Liver (tissue), 9 donors: ENCODE data around the gene TDRD7. TPM values are rescaled to one million over a fixed set of nuclear protein-coding genes. Genes with fewer than 3 reads are reported as not detected.

Experiments used
- DNase-seq: peaks from one replicate; pipeline ENCODE4 v3.0.0-alpha.2; 2017; ENCODE audit warnings: low spot score
- H3K27ac ChIP-seq, 2 donors: one replicate each; pipeline ENCODE4 v1.7.0; 2013; ENCODE audit warnings: inconsistent platforms in 2 of 2, low read length in 2 of 2, control low read depth in 1 of 2, low read depth in 1 of 2, mild to moderate bottlenecking in 1 of 2
- H3K27me3 ChIP-seq, 4 donors: one replicate each; pipeline versions ENCODE4 v1.6.1 to v1.7.0; 2013; ENCODE audit warnings: low read length in 3 of 4, inconsistent platforms in 1 of 4, mild to moderate bottlenecking in 1 of 4, moderate library complexity in 1 of 4; ENCODE audit not compliant: control insufficient read depth in 4 of 4, insufficient read depth in 4 of 4
- H3K36me3 ChIP-seq, 4 donors: one replicate each; pipeline versions ENCODE4 v1.6.1 to v1.7.0; 2013; ENCODE audit warnings: low read length in 3 of 4, mild to moderate bottlenecking in 3 of 4, low read depth in 1 of 4, moderate library complexity in 1 of 4; ENCODE audit not compliant: control insufficient read depth in 4 of 4, insufficient read depth in 3 of 4
- H3K4me1 ChIP-seq, 4 donors: one replicate each; pipeline versions ENCODE4 v1.6.1 to v1.7.0; 2013; ENCODE audit warnings: low read length in 3 of 4, mild to moderate bottlenecking in 3 of 4, moderate library complexity in 1 of 4; ENCODE audit not compliant: control insufficient read depth in 4 of 4, insufficient read depth in 4 of 4
- H3K4me3 ChIP-seq, 3 donors: one replicate each; pipeline versions ENCODE4 v1.6.1 to v1.7.0; 2013; ENCODE audit warnings: low read length in 3 of 3, control low read depth in 1 of 3, low read depth in 1 of 3, mild to moderate bottlenecking in 1 of 3
- H3K9ac ChIP-seq, 2 donors: one replicate each; pipeline ENCODE4 v1.7.0; 2013; ENCODE audit warnings: low read length in 2 of 2, mild to moderate bottlenecking in 2 of 2, moderate library complexity in 2 of 2, control low read depth in 1 of 2, low read depth in 1 of 2
- H3K9me3 ChIP-seq, 4 donors: one replicate each; pipeline versions ENCODE4 v1.6.1 to v1.7.0; 2013; ENCODE audit warnings: low read length in 3 of 4; ENCODE audit not compliant: control insufficient read depth in 4 of 4
- EGR1 ChIP-seq, 2 donors: IDR thresholded peaks; 2 replicates each; pipeline ENCODE4 v1.6.1; 2016 to 2018; ENCODE audit warnings: antibody characterized with exemption in 2 of 2, low read depth in 2 of 2
- FOXA1 ChIP-seq: IDR thresholded peaks from 2 replicates; pipeline ENCODE4 v1.6.1; 2016; ENCODE audit warnings: antibody characterized with exemption
- FOXA2 ChIP-seq: IDR thresholded peaks from 2 replicates; pipeline ENCODE4 v1.6.1; 2016; ENCODE audit warnings: antibody characterized with exemption
- GABPA ChIP-seq, 2 donors: IDR thresholded peaks in 1 of 2; conservative IDR thresholded peaks in 1 of 2; 2 replicates each; pipeline ENCODE4 v1.6.1; 2016; ENCODE audit warnings: antibody characterized with exemption in 2 of 2, mild to moderate bottlenecking in 1 of 2, moderate library complexity in 1 of 2
- HNF4A ChIP-seq, 2 donors: conservative IDR thresholded peaks; 2 replicates each; pipeline ENCODE4 v1.6.1; 2016; ENCODE audit warnings: antibody characterized with exemption in 2 of 2, mild to moderate bottlenecking in 2 of 2
- HNF4G ChIP-seq: IDR thresholded peaks from 2 replicates; pipeline ENCODE4 v1.6.1; 2016; ENCODE audit warnings: antibody characterized with exemption
- JUND ChIP-seq, 2 donors: IDR thresholded peaks; 2 replicates each; pipeline ENCODE4 v1.6.1; 2016; ENCODE audit warnings: antibody characterized with exemption in 2 of 2
- NR2F2 ChIP-seq: IDR thresholded peaks from 2 replicates; pipeline ENCODE4 v1.6.1; 2016; ENCODE audit warnings: antibody characterized with exemption
- RAD21 ChIP-seq, 2 donors: IDR thresholded peaks; 2 replicates each; pipeline ENCODE4 v1.6.1; 2016; ENCODE audit warnings: antibody characterized with exemption in 2 of 2, mild to moderate bottlenecking in 2 of 2
- RXRA ChIP-seq, 2 donors: IDR thresholded peaks; 2 replicates each; pipeline ENCODE4 v1.6.1; 2017 to 2018; ENCODE audit warnings: antibody characterized with exemption in 2 of 2, mild to moderate bottlenecking in 1 of 2
- SP1 ChIP-seq: IDR thresholded peaks from 2 replicates; pipeline ENCODE4 v1.6.1; 2018; ENCODE audit warnings: antibody characterized with exemption, mild to moderate bottlenecking
- TAF1 ChIP-seq: conservative IDR thresholded peaks from 2 replicates; pipeline ENCODE4 v1.6.1; 2016; ENCODE audit warnings: antibody characterized with exemption, mild to moderate bottlenecking
- YY1 ChIP-seq: IDR thresholded peaks from 2 replicates; pipeline ENCODE4 v1.6.1; 2016; ENCODE audit warnings: antibody characterized with exemption, mild to moderate bottlenecking
- WGBS: extraction: QIAGEN DNeasy Blood & Tissue Kit; methylation state at CpG from one replicate; pipeline ENCODE4 v1.1.7; 2013; 5-methylcytosine and 5-hydroxymethylcytosine counted together
- polyA plus RNA-seq, 2 donors: library from polyadenylated mRNA; stranded (reverse) in 1 of 2; unstranded in 1 of 2; fragments of 200-250 nt in 1 of 2; fragments of >200 nt in 1 of 2; fragmentation: Nextera tagmentation in 1 of 2; extraction: Ambion mirVana in 1 of 2; gene quantifications; one replicate each; pipeline versions ENCODE4 v1.2.1 to v1.2.3, GENCODE V29; 2013 to 2015
- total RNA-seq, 2 donors: library from RNA; depleted of rRNA; stranded (reverse); fragments of >200 nt; gene quantifications; one replicate each; pipeline ENCODE4 v1.2.3, GENCODE V29; 2014
- TF ChIP-seq, protein P1 (sequence below): IDR thresholded peaks from 2 replicates; pipeline ENCODE4 v1.6.1; 2016; ENCODE audit warnings: antibody characterized with exemption
- TF ChIP-seq, protein P2 (sequence below): IDR thresholded peaks from 2 replicates; pipeline ENCODE4 v1.6.1; 2016; ENCODE audit warnings: antibody characterized with exemption, mild to moderate bottlenecking
- TF ChIP-seq, protein P3 (sequence below): fragments of 150-350 bp; IDR thresholded peaks from 2 replicates; pipeline ENCODE4 v1.5.1; 2017; ENCODE audit warnings: improper control_type of control experiment, low read depth, low read length; ENCODE audit not compliant: missing input control
- TF ChIP-seq, protein P4 (sequence below): IDR thresholded peaks from 2 replicates; pipeline ENCODE4 v1.6.1; 2016; ENCODE audit warnings: antibody characterized with exemption
- TF ChIP-seq, protein P5 (sequence below): IDR thresholded peaks from 2 replicates; pipeline ENCODE4 v1.6.1; 2016; ENCODE audit warnings: antibody characterized with exemption
- donor health status: healthy.
- donor health status: healthy.
- donor health status: healthy.
- donor health status: healthy.
- donor health status: healthy.

TDRD7 gene
- total and polyA plus RNA-seq, 4 donors, result 3.6 to 6.9 (median 5.4) TPM

DNA sequence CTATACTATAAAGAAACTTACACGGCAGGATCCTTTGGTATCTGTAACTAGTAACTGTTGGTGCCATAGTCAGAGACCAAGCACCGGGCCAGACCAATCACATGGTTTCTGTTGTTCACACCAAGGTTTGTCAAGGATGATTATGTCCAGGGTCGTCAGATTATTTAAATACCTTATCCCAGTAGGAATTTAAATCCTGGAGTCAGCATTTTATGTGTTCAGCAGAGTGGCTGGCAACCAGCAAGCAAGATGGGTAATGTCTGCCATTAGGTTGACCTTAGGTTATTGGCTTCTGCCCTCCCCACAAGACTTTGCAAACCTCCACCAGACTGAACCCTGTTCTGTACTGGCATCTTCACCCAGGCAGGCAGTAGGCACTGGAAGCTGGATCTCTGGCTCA, 50.3 kb downstream of the TDRD7 start:
- Histone ChIP-seq H3K27ac (no peak overlapping the region), H3K9me3 (no peaks in the 10 kb centered on the region), H3K36me3 (peaks cover 0 to 8% (median 2%) of the 10 kb centered on the region in 4 donors), H3K9ac (no peak overlapping the region), H3K4me1 (no peaks in the 10 kb centered on the region), H3K4me3 (no peak overlapping the region), H3K27me3 (no peaks in the 10 kb centered on the region)
- no peak for DNase-seq
- 94% methylated on average over 3 of the region's 3 CpGs for WGBS
- TF ChIP-seq, protein P1, sequence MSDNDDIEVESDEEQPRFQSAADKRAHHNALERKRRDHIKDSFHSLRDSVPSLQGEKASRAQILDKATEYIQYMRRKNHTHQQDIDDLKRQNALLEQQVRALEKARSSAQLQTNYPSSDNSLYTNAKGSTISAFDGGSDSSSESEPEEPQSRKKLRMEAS, result no peak
- no peak for TF ChIP-seq NR2F2
- no peak for TF ChIP-seq FOXA2
- no peak for TF ChIP-seq TAF1
- TF ChIP-seq JUND (IDR thresholded peaks at IDR 0.05), result no peak
- TF ChIP-seq EGR1 (IDR thresholded peaks at IDR 0.05; ENCODE audit: low read depth in 2 of 2), result no peak
- no peak for TF ChIP-seq HNF4A (conservative IDR thresholded peaks at IDR 0.05)
- no peak for TF ChIP-seq FOXA1
- TF ChIP-seq HNF4G, result no peak
- TF ChIP-seq, protein P2, sequence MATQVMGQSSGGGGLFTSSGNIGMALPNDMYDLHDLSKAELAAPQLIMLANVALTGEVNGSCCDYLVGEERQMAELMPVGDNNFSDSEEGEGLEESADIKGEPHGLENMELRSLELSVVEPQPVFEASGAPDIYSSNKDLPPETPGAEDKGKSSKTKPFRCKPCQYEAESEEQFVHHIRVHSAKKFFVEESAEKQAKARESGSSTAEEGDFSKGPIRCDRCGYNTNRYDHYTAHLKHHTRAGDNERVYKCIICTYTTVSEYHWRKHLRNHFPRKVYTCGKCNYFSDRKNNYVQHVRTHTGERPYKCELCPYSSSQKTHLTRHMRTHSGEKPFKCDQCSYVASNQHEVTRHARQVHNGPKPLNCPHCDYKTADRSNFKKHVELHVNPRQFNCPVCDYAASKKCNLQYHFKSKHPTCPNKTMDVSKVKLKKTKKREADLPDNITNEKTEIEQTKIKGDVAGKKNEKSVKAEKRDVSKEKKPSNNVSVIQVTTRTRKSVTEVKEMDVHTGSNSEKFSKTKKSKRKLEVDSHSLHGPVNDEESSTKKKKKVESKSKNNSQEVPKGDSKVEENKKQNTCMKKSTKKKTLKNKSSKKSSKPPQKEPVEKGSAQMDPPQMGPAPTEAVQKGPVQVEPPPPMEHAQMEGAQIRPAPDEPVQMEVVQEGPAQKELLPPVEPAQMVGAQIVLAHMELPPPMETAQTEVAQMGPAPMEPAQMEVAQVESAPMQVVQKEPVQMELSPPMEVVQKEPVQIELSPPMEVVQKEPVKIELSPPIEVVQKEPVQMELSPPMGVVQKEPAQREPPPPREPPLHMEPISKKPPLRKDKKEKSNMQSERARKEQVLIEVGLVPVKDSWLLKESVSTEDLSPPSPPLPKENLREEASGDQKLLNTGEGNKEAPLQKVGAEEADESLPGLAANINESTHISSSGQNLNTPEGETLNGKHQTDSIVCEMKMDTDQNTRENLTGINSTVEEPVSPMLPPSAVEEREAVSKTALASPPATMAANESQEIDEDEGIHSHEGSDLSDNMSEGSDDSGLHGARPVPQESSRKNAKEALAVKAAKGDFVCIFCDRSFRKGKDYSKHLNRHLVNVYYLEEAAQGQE, result no peak
- no peak for TF ChIP-seq YY1
- TF ChIP-seq, protein P3, sequence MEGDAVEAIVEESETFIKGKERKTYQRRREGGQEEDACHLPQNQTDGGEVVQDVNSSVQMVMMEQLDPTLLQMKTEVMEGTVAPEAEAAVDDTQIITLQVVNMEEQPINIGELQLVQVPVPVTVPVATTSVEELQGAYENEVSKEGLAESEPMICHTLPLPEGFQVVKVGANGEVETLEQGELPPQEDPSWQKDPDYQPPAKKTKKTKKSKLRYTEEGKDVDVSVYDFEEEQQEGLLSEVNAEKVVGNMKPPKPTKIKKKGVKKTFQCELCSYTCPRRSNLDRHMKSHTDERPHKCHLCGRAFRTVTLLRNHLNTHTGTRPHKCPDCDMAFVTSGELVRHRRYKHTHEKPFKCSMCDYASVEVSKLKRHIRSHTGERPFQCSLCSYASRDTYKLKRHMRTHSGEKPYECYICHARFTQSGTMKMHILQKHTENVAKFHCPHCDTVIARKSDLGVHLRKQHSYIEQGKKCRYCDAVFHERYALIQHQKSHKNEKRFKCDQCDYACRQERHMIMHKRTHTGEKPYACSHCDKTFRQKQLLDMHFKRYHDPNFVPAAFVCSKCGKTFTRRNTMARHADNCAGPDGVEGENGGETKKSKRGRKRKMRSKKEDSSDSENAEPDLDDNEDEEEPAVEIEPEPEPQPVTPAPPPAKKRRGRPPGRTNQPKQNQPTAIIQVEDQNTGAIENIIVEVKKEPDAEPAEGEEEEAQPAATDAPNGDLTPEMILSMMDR, result no peak
- TF ChIP-seq RAD21 (IDR thresholded peaks at IDR 0.05), result no peak
- no peak for TF ChIP-seq SP1
- TF ChIP-seq, protein P4, sequence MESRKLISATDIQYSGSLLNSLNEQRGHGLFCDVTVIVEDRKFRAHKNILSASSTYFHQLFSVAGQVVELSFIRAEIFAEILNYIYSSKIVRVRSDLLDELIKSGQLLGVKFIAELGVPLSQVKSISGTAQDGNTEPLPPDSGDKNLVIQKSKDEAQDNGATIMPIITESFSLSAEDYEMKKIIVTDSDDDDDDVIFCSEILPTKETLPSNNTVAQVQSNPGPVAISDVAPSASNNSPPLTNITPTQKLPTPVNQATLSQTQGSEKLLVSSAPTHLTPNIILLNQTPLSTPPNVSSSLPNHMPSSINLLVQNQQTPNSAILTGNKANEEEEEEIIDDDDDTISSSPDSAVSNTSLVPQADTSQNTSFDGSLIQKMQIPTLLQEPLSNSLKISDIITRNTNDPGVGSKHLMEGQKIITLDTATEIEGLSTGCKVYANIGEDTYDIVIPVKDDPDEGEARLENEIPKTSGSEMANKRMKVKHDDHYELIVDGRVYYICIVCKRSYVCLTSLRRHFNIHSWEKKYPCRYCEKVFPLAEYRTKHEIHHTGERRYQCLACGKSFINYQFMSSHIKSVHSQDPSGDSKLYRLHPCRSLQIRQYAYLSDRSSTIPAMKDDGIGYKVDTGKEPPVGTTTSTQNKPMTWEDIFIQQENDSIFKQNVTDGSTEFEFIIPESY, result no peak

DNA sequence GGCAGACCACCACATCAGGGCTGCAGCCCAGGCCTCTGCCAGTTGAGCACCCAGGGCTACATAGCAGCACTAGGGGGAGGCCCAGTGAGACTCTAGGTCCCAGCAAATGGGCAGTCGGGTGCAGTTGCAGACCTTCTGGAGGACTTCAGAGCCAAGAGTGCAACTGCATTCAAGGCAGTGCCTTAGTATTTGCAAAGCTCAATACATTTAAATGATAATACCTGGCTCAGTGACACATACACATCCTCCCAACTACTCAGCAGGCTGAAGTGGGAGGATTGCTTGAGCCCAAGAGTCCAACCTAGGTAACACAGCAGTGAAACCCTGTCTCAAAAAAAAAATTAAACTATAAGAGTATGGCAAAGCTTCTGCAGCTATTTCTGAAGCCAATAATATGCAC, 51.0 kb downstream of the TDRD7 start:
- 95% methylated on average over 1 of the region's 1 CpG for WGBS
- TF ChIP-seq, protein P5, sequence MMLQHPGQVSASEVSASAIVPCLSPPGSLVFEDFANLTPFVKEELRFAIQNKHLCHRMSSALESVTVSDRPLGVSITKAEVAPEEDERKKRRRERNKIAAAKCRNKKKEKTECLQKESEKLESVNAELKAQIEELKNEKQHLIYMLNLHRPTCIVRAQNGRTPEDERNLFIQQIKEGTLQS, result no peak
- no peak for TF ChIP-seq SP1
- TF ChIP-seq, protein P1, result no peak
- no peak for TF ChIP-seq EGR1 (IDR thresholded peaks at IDR 0.05; ENCODE audit: low read depth in 2 of 2)
- no peak for TF ChIP-seq HNF4G
- TF ChIP-seq FOXA2, result no peak
- TF ChIP-seq NR2F2, result no peak
- no peak for TF ChIP-seq HNF4A (conservative IDR thresholded peaks at IDR 0.05)
- no peak for TF ChIP-seq GABPA (IDR thresholded peaks at IDR 0.05 in 1 of 2, conservative IDR thresholded peaks at IDR 0.05 in 1 of 2)
- no peak for TF ChIP-seq RAD21 (IDR thresholded peaks at IDR 0.05)
- no peak for TF ChIP-seq TAF1
- TF ChIP-seq RXRA (IDR thresholded peaks at IDR 0.05), result no peak
- no peak for TF ChIP-seq FOXA1
- TF ChIP-seq, protein P3, result no peak

More for the DNA sequence above, 51.0 kb downstream of the TDRD7 start:
- Histone ChIP-seq H3K4me3 (no peak overlapping the region), H3K9me3 (no peaks in the 10 kb centered on the region), H3K27me3 (no peaks in the 10 kb centered on the region), H3K36me3 (peaks cover 0 to 8% (median 2%) of the 10 kb centered on the region in 4 donors), H3K4me1 (no peaks in the 10 kb centered on the region), H3K9ac (no peak overlapping the region), H3K27ac (no peak overlapping the region)
- no peak for DNase-seq
